ENCODE measurements around the gene VWCE.
"Not testable (repeated sequence)": the region's sequence is repeated elsewhere in the genome, so short reads cannot be mapped to it uniquely, and the experiment has no call there.

VWCE gene

DNA sequence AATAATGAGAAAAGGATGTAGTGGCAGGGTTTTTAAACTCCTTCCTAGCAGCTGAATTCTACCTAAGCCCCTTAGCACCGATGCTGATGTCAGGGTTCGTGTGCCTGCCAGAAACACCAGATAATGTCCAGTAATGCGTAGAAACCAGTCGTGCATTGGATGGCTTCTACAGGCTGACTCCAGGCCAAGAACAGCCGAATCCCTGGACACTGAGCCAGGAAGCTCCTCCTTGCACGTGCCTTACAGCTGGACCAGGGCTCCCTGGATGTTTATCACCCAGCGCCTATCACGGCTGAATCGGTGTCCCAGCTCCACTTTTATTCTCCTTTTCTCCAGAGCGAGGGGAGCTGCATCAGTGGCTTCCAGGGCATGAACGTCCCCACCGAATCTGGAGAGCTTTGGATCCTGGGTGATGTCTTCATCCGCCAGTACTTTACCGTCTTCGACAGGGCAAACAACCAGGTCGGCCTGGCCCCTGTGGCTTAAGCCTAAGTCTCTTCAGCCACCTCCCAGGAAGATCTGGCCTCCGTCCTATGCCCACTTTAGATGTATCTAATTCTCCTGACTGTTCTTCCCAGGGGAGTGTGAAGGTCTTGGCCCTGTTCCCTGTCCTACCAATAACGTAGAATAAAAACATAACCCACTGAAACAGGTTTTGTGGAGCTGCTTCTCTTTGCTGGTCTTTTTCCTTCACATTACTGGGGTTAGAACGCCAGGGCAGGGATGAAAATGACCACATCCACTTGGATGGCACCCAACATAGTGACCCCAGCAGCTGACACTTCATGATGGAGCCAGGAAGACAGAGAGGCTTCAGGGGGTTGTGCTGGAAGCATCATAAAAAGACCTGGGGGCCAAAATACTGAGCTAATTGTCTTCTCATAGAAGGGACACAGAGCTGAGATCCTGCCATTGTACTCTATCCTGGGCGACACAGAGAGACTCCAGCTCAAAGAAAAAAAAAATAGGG, 44.0 kb downstream of the VWCE start:
- H3K36me3 ChIP-seq (ENCODE audit: insufficient read depth, low read length); H3K4me1 ChIP-seq (ENCODE audit: control insufficient read depth, insufficient read depth, low read length, unreplicated experiment); H3K79me2 ChIP-seq (ENCODE audit: control insufficient read depth, insufficient read depth, low read length, unreplicated experiment); H2AFZ ChIP-seq (ENCODE audit: low read length, unreplicated experiment); H3K4me3 ChIP-seq (ENCODE audit: low read depth, low read length); H3K27me3 ChIP-seq (ENCODE audit: insufficient read depth, low read length); H3K27ac ChIP-seq (ENCODE audit: low read depth, low read length): not testable (repeated sequence)

DNA sequence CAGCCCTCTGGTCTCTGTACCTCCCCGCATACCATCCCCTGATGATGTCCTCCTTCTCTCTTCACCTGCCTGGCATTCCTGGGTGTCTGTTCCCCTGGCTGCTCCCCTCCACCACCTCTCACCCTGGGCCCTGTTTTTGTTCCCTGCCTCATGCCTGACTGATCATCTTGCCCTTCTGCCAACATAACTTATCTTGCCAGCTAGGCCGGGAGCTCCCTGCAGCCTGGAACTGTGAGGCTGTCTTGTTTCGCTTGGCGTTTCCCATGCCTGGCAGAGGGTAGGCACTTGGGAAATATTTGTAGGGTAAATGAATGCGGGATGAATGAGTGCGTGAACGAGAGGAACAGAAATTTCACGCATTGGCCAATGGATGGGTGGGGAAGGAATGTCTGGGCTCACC, 45.9 kb downstream of the VWCE start:
- H3K79me2 ChIP-seq (ENCODE audit: control insufficient read depth, insufficient read depth, low read length, unreplicated experiment); H3K4me3 ChIP-seq (ENCODE audit: low read depth, low read length); H3K36me3 ChIP-seq (ENCODE audit: insufficient read depth, low read length); H3K27me3 ChIP-seq (ENCODE audit: insufficient read depth, low read length); H3K4me1 ChIP-seq (ENCODE audit: control insufficient read depth, insufficient read depth, low read length, unreplicated experiment); H3K27ac ChIP-seq (ENCODE audit: low read depth, low read length); H2AFZ ChIP-seq (ENCODE audit: low read length, unreplicated experiment): not testable (repeated sequence)

DNA sequence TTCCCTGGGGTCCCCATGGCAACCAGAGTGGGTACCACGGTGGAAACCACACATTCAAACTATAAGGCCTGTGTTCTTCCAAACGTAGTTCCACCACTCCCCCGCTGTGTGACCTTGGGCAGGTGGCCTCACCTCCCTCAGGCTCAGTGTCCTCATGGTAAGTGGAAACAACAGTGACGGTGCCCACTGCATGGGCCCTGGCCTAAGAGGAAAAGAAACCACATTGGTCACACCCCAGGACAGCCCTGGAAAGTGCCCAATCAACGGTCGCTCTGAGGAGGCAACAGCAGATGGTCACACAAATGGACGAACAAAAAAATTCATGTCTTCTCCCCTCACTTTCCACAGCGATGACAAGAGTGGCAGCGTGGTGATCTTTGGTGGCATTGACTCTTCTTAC, 47.0 kb downstream of the VWCE start:
- not testable (repeated sequence) for H3K4me1 ChIP-seq (ENCODE audit: control insufficient read depth, insufficient read depth, low read length, unreplicated experiment); H3K27me3 ChIP-seq (ENCODE audit: insufficient read depth, low read length); H3K36me3 ChIP-seq (ENCODE audit: insufficient read depth, low read length); H3K4me3 ChIP-seq (ENCODE audit: low read depth, low read length); H2AFZ ChIP-seq (ENCODE audit: low read length, unreplicated experiment); H3K79me2 ChIP-seq (ENCODE audit: control insufficient read depth, insufficient read depth, low read length, unreplicated experiment); H3K27ac ChIP-seq (ENCODE audit: low read depth, low read length)

GRCh38 chr11:61245284-61245964, 49.7 kb downstream of the VWCE start:
- not testable (repeated sequence) for H3K36me3 ChIP-seq (ENCODE audit: insufficient read depth, low read length); H2AFZ ChIP-seq (ENCODE audit: low read length, unreplicated experiment); H3K27me3 ChIP-seq (ENCODE audit: insufficient read depth, low read length); H3K79me2 ChIP-seq (ENCODE audit: control insufficient read depth, insufficient read depth, low read length, unreplicated experiment); H3K4me1 ChIP-seq (ENCODE audit: control insufficient read depth, insufficient read depth, low read length, unreplicated experiment); H3K4me3 ChIP-seq (ENCODE audit: low read depth, low read length); H3K27ac ChIP-seq (ENCODE audit: low read depth, low read length)

DNA sequence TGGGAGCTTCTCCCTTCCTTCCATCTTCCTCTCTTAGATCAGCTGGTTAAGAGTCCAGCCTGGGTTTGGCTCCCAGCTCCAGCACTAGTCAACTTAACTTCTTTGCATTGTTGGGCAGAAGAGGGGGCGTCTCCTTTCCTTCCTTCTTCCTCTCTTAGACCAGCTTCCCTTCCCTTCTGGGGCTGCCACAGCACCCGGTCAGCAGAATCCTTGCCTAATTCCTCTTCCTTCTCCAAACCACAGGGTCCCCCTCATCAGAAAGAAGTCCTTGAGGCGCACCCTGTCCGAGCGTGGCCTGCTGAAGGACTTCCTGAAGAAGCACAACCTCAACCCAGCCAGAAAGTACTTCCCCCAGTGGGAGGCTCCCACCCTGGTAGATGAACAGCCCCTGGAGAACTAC, 53.6 kb downstream of the VWCE start:
- not testable (repeated sequence) for H3K36me3 ChIP-seq (ENCODE audit: insufficient read depth, low read length); H3K79me2 ChIP-seq (ENCODE audit: control insufficient read depth, insufficient read depth, low read length, unreplicated experiment); H3K4me3 ChIP-seq (ENCODE audit: low read depth, low read length); H3K27ac ChIP-seq (ENCODE audit: low read depth, low read length); H2AFZ ChIP-seq (ENCODE audit: low read length, unreplicated experiment); H3K4me1 ChIP-seq (ENCODE audit: control insufficient read depth, insufficient read depth, low read length, unreplicated experiment); H3K27me3 ChIP-seq (ENCODE audit: insufficient read depth, low read length)

DNA sequence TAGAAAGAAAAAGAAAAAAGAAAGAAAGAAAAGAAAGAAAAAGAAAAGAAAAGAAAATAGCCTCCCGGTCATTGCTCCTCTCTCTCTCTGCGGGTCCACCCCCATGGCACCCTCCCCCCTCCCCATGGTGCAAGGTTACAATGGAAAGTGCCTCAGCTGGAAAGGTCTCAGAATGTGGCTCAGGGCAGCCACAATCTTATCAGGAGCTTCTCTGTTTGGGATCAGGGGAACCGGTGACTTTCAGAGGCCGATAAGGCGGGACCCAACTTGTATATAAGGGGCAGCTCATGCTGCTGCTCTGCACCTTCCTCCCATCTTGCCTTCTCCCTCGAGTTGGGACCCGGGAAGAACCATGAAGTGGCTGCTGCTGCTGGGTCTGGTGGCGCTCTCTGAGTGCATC, 54.2 kb downstream of the VWCE start, which contains the start of gene PGA5:
TSS of gene PGA5 (plus strand) at position 301 of the 400 bp plus-strand sequence. CDS start at position 353, 52 bp downstream.
- not testable (repeated sequence) for H3K4me3 ChIP-seq (ENCODE audit: low read depth, low read length); H3K4me1 ChIP-seq (ENCODE audit: control insufficient read depth, insufficient read depth, low read length, unreplicated experiment); H3K27me3 ChIP-seq (ENCODE audit: insufficient read depth, low read length); H3K79me2 ChIP-seq (ENCODE audit: control insufficient read depth, insufficient read depth, low read length, unreplicated experiment); H2AFZ ChIP-seq (ENCODE audit: low read length, unreplicated experiment); H3K27ac ChIP-seq (ENCODE audit: low read depth, low read length); H3K36me3 ChIP-seq (ENCODE audit: insufficient read depth, low read length)

DNA sequence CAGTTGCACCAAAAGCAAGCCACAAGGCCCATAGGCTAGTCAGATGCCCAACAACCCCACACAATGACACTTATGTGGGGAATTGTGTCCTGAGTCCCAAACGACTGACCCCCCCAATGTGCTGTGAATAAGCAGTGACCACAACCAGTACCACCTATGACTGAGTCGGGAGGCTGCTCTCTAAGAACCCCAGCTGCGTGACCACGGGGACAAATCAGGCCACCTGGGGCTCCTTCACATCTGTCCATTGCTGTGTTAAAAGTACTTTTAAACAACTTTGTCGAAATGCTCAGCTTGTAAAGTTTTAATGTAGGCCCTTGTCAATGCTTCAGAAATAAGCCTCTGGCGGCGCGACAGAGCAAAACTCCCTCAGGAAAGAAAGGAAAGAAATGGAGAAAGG, 54.8 kb downstream of the VWCE start:
- not testable (repeated sequence) for H3K36me3 ChIP-seq (ENCODE audit: insufficient read depth, low read length); H3K4me3 ChIP-seq (ENCODE audit: low read depth, low read length); H3K27me3 ChIP-seq (ENCODE audit: insufficient read depth, low read length); H2AFZ ChIP-seq (ENCODE audit: low read length, unreplicated experiment); H3K27ac ChIP-seq (ENCODE audit: low read depth, low read length); H3K79me2 ChIP-seq (ENCODE audit: control insufficient read depth, insufficient read depth, low read length, unreplicated experiment); H3K4me1 ChIP-seq (ENCODE audit: control insufficient read depth, insufficient read depth, low read length, unreplicated experiment)

DNA sequence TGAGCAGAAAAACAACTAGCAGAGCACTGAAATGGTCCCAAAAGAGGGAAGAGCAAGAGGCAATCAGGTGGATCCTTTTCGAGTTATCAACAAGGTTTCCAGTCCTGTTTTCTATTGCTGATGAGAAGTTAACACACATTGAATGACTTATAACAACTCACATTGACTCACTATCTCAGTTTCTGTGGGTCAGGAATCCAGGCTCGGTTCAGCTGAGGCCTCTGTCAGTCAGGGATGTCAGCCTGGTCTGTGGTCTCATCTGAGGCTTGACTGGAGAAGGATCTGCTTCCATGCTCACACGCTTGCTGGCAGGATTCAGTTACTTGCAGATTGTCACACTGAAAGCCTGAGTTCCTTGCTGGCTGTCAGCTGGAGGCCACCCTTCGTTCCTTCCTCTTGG, 58.0 kb downstream of the VWCE start:
- H3K4me3 ChIP-seq (ENCODE audit: low read depth, low read length); H3K79me2 ChIP-seq (ENCODE audit: control insufficient read depth, insufficient read depth, low read length, unreplicated experiment); H3K27ac ChIP-seq (ENCODE audit: low read depth, low read length); H3K36me3 ChIP-seq (ENCODE audit: insufficient read depth, low read length); H3K4me1 ChIP-seq (ENCODE audit: control insufficient read depth, insufficient read depth, low read length, unreplicated experiment); H3K27me3 ChIP-seq (ENCODE audit: insufficient read depth, low read length); H2AFZ ChIP-seq (ENCODE audit: low read length, unreplicated experiment): not testable (repeated sequence)

DNA sequence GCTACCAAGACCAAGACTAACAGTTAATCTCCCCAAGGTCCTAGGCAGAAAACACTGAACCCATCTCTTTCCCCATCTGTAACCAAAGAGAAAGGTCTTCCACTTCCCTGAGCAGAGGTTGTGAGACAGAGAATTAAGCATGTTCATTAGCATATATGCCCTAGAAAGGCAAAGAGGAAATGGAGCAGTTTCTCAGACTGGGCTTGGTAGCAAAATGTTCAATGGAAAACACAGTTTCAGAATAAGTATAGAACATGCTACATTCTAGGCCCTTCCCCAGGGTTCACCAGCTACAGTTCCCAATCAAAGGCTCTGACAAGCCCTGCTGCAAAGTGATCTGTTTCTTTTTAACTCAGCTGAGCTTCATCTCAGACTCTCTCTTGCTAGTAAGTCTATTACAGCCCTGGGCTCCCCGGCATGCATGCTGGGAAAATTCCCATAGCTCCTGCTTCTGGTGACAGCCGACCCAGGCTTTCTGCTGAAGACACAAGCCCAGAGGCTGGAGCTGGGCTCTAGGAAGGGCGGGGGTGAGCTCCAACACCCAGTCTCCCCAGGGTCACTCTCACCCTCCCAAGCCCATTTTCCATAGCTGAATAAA, 62.5 kb downstream of the VWCE start:
- H3K79me2 ChIP-seq (ENCODE audit: control insufficient read depth, insufficient read depth, low read length, unreplicated experiment); H3K27ac ChIP-seq (ENCODE audit: low read depth, low read length); H3K36me3 ChIP-seq (ENCODE audit: insufficient read depth, low read length); H2AFZ ChIP-seq (ENCODE audit: low read length, unreplicated experiment); H3K27me3 ChIP-seq (ENCODE audit: insufficient read depth, low read length); H3K4me3 ChIP-seq (ENCODE audit: low read depth, low read length); H3K4me1 ChIP-seq (ENCODE audit: control insufficient read depth, insufficient read depth, low read length, unreplicated experiment): not testable (repeated sequence)

- H3K36me3 ChIP-seq (ENCODE audit: insufficient read depth, low read length); H3K4me1 ChIP-seq (ENCODE audit: control insufficient read depth, insufficient read depth, low read length, unreplicated experiment); H3K27ac ChIP-seq (ENCODE audit: low read depth, low read length); H3K4me3 ChIP-seq (ENCODE audit: low read depth, low read length); H3K79me2 ChIP-seq (ENCODE audit: control insufficient read depth, insufficient read depth, low read length, unreplicated experiment); H3K27me3 ChIP-seq (ENCODE audit: insufficient read depth, low read length); H2AFZ ChIP-seq (ENCODE audit: low read length, unreplicated experiment): not testable (repeated sequence)
These were observed 63.5 kb downstream of the VWCE start for GRCh38 chr11:61231585-61231984.

DNA sequence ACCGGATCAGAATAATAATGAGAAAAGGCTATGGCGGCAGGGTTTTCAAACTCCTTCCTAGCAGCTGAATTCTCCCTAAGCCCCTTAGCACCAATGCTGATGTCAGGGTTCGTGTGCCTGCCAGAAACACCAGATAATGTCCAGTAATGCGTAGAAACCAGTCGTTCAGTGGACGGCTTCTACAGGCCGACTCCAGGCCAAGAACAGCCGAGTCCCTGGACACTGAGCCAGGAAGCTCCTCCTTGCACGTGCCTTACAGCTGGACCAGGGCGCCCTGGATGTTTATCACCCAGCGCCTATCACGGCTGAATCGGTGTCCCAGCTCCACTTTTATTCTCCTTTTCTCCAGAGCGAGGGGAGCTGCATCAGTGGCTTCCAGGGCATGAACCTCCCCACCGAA, 64.1 kb downstream of the VWCE start:
- not testable (repeated sequence) for H3K79me2 ChIP-seq (ENCODE audit: control insufficient read depth, insufficient read depth, low read length, unreplicated experiment); H3K4me1 ChIP-seq (ENCODE audit: control insufficient read depth, insufficient read depth, low read length, unreplicated experiment); H2AFZ ChIP-seq (ENCODE audit: low read length, unreplicated experiment); H3K36me3 ChIP-seq (ENCODE audit: insufficient read depth, low read length); H3K27ac ChIP-seq (ENCODE audit: low read depth, low read length); H3K27me3 ChIP-seq (ENCODE audit: insufficient read depth, low read length); H3K4me3 ChIP-seq (ENCODE audit: low read depth, low read length)

All from ACC112 (cell line).